ENCODE results near the gene RFX6.

Gene RFX6

GRCh38 chr6:116973976-116974375 lies 96.9 kb downstream of the RFX6 start:
- no peak for DNase-seq

DNA sequence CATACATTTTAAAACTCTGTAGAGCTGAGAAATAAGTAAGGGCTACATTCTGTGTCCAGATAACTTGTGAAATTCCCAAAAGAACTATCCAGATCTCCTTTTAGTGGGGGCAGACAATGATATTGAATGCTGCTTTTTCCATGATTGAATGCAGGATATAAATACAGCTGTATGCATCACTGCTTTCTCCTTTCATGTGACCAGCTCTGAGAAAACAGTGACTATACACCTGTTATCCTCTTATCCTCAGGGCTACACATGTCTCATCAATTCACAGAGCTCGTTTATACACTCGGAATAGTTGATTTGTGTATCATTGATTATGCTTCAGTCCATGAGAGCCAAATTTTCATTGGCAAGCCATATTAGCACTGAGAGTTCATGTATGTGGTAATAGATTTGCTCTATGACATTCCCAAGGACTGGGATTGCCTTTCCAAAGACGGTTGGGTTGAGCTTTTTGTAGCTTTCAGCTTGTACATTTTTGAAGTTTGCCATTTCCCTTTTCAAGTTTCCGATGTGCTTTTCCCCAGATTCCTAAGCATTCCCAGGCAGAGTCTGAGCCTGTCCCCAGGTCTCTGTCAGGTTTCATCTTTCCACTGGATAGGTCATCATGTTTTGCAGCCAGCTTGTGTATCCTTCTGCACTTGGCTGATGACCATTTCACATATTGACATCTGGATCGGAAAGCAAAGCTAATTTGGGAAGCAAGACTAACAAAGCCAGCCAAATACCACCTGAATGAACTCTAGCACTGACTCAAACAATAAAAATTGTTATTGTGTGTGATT lies 97.7 kb downstream of the RFX6 start:
- no peak for DNase-seq

GRCh38 chr6:116975600-116975999 lies 98.6 kb downstream of the RFX6 start:
- no peak for DNase-seq

DNA sequence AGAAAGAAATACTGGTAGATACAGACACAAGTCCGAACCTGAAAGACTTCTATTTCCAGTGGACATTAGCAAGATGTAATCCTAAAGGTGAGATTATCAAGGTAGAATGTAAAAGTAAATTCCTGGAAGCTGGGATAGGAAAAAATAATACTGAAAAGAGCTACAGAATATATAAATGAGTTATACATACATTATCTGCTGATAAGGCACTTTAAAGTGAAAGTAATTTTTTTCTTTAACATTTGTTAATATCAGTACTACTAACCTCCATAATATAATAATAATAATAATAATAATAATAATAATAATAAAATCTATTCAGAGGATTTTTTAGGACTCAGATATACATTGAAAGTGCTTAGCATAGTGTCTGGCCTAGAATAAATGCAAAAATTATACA lies 102.5 kb downstream of the RFX6 start:
- DNase-seq = no peak
